Spleen (tissue), 7 donors: ENCODE results near the gene ACTN1.

ENCODE experiments used
- CTCF ChIP-seq, 11 experiments: fragments of 200-600 bp in 7 of 11; fragments of 450-650 bp in 4 of 11; sonication (generic) in 4 of 11; IDR thresholded peaks in 8 of 11; conservative IDR thresholded peaks in 3 of 11; 1 replicate in 7 of 11; 2 replicates in 4 of 11; pipeline versions ENCODE4 v1.4.0 to v1.8.0; 2016 to 2021; ENCODE audit warnings: antibody characterized with exemption in 11 of 11, inconsistent platforms in 4 of 11, mild to moderate bottlenecking in 1 of 11
- POLR2A ChIP-seq, 3 donors: fragments of 450-650 bp; IDR thresholded peaks; one replicate each; pipeline ENCODE4 v1.5.1; 2017; ENCODE audit warnings: antibody characterized with exemption in 3 of 3, mild to moderate bottlenecking in 1 of 3
- POLR2AphosphoS5 ChIP-seq, 3 donors: sonication (generic); formaldehyde crosslinking; IDR thresholded peaks; one replicate each; pipeline ENCODE4 v1.5.1; 2017; ENCODE audit warnings: antibody characterized with exemption in 3 of 3
- donor health status: DM: no; HTN: no; CAD: no; lungs with moderate emphysema.
- donor health status: DM: no; HTN: no; CAD: no.
- donor health status: DM: no; HTN: no; CAD: no.

- TF ChIP-seq CTCF (IDR thresholded peaks at IDR 0.05 in 8 of 11, conservative IDR thresholded peaks at IDR 0.05 in 3 of 11) = no peak
- no peak for TF ChIP-seq POLR2A (IDR thresholded peaks at IDR 0.05)
- TF ChIP-seq POLR2AphosphoS5 (IDR thresholded peaks at IDR 0.05) = no peak
These were observed 8.5 kb upstream of the ACTN1 start for GRCh38 chr14:68987653-68988036.
